ENCODE measurements around the gene EXOC8.
"Not testable (repeated sequence)": the region's sequence is repeated elsewhere in the genome, so short reads cannot be mapped to it uniquely, and the experiment has no call there.

Gene EXOC8

DNA sequence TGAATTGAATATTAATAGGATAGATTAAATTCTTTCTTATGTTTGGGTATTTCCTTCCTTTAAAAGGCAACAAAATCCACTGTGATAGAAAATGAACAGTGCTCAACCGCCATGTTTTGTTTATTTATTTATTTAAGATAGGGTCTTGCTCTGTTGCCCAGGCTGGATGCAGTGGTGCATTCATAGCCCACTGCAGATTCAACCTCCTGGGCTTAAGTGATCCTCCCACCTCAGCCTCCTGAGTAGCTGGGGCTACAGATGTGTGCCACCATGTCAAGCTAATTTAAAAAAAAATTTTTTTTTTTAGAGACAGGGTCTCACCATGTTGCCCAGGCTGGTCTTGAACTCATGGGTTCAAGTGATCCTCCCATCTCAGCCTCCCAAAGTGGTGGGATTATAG lies 11.2 kb upstream of the EXOC8 start:
- not testable (repeated sequence) for DNase-seq

- DNase-seq: no peak
Observed at GRCh38 chr1:231348442-231348841, 10.8 kb upstream of the EXOC8 start.

GRCh38 chr1:231347961-231348360 lies 10.3 kb upstream of the EXOC8 start:
- no peak for DNase-seq

GRCh38 chr1:231340328-231341013 lies 2.8 kb upstream of the EXOC8 start:
- DNase-seq: no peak

DNA sequence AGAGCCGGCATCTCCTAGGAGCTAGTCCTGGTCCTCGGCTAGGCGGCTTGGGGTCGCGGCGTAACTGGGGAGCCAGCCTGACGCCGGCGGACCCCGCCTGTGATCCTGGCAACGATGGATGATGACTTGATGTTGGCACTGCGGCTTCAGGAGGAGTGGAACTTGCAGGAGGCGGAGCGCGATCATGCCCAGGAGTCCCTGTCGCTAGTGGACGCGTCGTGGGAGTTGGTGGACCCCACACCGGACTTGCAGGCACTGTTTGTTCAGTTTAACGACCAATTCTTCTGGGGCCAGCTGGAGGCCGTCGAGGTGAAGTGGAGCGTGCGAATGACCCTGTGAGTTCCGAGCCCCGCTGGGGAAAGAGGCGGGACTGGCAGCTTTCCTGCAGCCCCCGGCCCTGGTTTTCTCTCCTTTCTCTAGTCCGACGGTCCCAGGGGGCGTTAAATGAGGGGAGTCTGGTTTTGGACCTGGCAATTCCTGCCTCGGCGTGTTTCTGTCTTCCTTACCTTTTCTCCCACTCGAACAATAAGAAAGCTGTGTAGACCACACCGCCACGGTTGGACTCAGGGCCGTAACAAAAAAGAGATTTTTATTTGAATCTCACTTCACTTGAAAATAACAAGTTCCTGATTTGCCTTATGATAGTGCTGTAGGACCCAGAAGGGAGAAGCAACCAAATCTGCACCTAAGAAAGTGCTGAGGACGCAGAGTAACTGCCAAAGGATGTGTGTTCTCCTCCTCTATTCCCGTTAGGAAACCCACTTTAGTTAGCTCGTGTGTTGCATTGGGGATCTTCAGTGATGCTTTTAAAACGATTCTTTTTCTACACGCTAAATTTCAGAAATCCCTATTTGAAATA lies 847 bp upstream of the EXOC8 start, which contains the start of gene SPRTN:
TSS of gene SPRTN (plus strand) at position 24 of the 859 bp plus-strand sequence. CDS start at position 115, 91 bp downstream.
- no peak for DNase-seq

DNA sequence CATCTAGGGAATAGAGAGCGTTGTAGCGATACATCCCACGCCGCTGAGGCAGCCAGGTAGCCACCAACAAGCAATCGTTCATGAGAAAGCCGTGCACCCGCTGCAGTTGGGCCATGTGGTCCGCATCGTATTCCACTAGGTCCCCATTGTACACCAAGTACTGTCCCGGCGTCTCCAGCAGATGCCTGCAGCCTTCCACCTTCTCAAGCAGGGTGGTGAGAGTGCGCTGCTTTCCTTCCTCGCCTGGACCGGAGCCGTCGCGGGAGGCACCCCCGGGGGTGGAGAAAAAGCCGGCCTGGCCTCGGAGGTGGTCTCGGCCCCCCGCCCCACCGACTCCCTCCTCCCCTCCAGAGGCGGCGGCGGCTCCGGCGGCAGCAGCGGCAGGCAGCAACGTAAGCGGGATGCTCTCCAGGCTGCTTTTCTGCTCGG lies 595 bp downstream of the EXOC8 start:
- no peak for DNase-seq

DNA sequence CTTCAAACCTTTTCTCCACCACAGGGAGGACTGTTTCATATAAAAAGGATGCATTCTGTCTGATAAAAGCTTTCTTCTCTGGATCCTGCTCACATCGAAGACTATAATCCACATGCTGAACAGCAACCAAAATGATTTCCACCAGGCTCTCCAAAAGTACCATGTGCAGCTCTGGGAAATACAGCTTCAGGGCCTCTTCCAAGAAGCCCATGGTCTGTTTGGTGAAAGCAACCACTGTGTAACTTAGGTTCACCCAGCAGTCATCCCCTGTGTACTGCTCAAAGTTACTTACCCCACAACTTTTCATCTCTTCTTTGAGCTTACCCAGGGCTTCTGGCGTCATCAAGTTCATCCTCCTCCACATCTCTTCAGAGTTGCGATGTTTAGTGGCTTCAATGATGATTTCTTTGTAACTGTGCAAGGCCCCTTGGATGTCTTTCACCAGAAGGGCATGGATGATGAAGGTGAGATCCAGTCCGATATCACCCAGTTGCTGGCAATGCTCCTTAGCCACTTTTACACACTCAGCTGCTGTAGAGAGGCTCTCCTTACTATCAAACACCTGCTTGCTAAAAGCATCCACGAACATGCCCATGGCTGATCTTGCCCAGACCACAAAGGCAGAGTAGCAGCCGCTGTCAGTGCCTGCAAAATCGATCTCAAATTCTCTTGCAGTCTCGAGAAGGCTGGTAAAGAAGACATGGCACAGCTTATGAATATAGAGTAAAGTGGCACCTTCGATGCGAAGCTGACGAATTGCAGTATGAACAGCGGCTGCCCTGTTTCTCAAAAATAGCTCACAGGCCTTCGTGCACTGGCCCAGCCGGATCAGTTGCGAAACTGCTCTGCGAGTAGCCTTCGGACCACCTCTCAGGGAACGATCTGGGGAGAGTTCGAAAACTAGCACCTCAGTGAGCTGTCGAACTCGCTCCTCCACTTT lies 1.7 kb downstream of the EXOC8 start:
- DNase-seq: no peak

- DNase-seq: no peak
Observed at GRCh38 chr1:231334952-231335351, 2.7 kb downstream of the EXOC8 start.

DNA sequence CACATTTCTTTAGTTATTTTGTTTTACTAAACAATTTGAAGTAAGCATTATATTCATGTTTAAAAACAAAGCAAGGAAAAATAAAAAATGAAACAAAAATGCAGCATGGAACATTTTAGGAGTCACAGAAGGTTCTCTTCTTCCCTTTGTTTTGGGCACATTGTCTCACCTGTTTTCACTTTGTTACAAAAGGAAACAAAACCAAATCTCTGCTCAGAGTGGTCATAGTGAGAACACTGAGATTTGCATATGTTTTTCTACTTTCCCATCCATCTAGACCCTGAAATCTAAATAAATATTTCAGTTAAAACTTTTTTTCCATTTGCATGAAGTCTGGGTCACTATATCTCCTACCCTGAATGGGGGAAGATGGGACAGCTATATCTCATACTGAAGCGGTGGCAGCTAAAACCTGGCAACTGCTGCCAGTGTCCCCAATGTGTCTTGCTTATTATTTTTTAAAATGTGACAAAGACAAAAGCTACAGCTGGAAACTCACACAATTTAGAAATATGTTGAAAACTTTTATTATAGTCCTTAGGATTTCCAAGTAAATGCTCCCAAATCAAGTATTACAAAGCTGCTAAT lies 3.5 kb downstream of the EXOC8 start:
- DNase-seq: no peak

DNA sequence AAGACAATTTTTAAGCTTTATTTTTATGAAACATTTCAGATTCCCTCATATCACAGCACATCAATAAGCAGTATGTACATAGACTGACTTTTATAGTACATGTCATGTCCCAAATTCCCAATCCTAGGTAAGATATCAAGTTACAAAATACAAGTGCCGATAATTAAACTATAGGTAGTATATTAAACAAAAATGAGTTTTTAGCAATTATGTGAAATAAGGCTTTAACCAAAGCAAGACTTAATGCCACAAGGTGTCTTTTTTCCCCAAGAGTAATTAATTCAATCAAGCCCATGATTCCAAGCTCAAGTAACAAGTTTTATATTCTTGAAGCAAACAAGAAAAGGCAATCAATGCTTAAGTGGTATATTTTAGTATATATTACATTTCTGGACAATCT lies 4.9 kb downstream of the EXOC8 start:
- DNase-seq: no peak

DNA sequence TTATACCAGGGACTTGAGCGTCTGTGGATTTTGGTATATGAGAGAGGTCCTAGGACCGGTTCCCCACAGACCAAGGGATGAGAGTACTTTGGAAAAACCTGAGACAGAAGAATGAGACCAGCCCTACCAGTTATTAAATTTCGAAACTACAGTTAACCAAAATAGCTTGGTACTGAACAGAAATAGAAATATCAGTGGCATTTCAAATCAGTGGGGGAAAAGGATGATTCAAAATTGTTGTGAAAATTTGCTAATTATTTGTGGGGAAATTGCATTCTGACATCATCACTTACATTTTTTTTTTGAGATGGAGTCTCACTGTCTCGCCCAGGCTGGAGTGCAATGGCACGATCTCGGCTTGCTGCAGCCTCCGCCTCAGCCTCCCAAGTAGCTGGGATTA lies 8.2 kb downstream of the EXOC8 start:
- no peak for DNase-seq

DNA sequence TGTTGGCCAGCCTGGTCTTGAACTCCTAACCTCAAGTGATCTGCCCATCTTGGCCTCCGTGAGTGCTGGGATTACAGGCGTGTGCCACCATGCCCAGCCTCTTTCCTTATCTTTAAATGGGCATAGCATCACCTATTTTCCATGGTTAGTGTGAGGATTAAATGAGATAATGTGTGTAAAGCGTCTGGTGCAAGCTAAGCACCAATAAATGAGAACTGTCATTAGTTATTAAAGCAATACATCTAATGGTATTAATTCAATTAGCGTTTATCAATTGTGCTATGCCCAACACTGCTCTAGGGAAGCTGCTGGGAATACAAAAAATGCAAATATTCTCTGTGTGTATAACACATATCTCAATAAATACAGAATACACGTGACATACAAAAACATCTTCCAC lies 10.0 kb downstream of the EXOC8 start:
- no peak for DNase-seq

DNA sequence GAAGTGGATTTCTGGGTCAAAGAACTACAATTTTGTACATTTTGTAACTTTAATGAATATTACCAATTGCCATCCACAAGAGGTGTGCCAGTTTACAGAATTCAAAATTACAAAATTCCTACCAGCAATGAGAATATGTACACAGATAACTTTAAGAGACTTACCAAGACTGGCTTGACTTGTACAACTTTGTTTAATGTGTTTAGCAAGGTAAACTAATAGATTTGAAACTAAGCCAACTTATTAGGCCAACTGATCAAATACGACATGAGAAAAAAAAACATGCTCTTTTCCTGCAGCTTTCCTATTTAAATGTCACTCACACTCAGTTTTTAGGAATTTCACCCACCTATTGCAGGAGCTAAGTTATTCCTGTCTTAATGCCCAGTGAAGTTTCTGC lies 11.4 kb downstream of the EXOC8 start:
- DNase-seq: no peak

DNA sequence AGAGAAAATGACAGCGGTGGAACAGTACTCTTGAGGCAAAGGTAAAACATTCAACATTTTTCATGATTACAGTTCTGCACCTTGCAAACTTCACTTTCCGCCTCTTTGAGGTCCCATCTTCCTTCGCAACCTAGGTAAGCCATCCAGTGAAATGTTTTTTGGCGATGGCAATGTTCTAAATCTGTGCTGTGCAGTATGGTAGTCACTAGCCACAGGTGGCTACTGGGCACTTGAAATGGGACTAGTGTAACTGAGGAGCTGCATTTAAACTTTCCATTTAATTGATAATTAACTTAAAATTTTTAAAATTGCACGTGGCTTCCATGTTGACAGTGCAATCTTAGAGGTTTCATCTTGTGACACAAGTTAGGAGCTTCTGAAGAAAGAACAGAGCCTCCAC lies 13.0 kb downstream of the EXOC8 start:
- DNase-seq: no peak

DNA sequence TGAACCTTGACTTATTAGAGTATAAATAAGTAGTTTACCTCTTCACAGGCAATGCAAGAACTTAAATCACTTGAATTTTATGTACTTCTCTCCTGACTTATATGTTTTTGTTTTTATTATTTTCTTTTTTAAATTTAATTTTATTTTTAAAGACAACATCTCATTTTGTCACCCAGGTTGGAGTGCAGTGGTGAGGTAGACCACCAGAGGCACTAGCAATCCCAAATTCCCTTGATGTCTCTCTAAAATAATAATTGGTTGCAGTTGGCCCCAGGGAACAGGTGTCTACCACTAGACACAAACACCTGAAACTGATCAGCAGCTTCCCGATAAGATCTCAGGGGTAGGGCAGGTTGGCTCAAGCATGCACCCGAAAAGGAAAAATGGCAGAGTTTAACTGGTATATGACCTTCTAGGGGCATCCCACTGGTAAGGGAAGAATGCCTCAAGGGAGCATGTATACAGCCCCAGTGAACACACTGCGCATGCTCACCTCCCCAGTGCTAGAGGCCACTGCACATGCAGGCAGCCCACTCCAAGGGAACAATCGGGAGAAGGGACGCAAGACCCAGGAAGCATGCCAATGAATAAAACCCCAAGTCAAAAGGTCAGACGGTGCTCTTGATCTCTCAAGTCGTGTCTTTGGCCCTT lies 14.6 kb downstream of the EXOC8 start:
- no peak for DNase-seq

DNA sequence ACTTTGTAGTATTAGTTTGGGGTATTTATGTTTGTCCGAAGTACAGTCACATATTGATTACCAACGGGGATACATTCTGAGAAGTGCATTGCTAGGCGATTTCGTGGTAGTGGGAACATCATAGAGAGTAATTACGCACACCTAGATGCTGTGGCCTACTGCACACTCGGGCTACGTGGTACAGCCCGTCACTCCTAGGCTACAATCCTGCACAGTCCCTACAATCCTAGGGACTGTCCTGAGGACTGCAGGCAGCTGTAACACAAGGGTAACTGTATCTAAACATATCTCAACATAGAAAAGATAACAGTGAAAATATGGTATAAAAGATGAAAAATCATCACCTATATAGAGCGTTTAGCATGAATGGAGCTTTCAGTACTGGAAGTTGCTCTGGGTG lies 18.6 kb downstream of the EXOC8 start:
- DNase-seq: no peak

DNA sequence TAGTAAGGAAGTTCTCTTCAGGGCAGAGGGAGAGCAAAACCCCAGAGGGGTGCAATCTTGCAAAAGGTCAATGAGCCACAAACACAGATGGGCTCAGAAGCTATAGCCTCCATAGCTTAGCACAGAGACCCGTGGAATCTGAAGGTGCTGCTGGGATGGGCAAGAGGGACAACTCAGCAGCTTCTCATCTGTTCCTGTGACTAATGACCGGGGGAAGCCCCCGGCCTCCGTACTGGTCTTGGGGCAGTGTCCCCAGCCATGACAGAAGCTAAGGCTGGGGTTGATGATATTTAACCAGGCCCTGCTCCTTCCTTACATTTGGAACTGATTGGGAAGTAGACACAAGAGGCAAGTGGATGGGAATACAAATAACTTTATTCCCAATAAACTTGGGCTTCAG lies 19.1 kb downstream of the EXOC8 start:
- DNase-seq: no peak

DNA sequence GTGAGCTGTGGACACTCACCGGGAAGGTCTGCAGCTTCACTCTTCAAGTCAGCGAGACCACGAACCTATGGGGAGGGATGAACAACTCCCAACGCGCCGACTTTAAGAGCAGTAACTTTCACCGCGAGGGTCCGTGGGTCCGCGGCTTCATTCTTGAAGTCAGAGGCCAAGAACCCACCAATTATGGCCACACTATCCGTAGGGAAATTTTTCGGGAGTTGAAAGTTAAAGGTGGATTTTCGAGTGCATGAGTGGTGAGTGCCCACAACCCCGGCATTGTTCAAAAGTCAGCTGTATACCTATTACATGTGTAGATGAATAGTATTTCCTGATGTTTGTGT lies 19.7 kb downstream of the EXOC8 start:
- no peak for DNase-seq

GRCh38 chr1:231317306-231318014 lies 20.2 kb downstream of the EXOC8 start:
- DNase-seq: no peak

DNA sequence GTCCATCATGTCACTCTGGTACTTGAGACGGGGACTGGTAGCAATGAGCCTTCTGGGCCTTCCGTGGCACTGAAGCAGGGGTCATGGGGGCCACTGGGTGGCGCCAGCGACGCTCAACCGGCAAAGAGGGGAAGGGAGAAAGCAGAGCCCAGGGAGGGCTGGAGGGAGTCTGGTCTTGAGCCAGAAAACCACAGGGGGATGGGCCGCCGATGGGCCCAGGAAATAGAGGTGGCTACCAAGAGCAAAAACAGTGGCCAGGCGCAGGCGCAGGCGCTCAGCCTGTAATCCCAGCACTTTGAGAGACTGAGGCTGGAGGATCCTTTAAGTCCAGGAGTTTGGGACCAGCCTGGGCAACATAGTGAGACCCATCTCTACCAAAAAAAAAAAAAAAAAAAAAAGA lies 21.8 kb downstream of the EXOC8 start:
- DNase-seq: peak; percentile 46 to 64

DNA sequence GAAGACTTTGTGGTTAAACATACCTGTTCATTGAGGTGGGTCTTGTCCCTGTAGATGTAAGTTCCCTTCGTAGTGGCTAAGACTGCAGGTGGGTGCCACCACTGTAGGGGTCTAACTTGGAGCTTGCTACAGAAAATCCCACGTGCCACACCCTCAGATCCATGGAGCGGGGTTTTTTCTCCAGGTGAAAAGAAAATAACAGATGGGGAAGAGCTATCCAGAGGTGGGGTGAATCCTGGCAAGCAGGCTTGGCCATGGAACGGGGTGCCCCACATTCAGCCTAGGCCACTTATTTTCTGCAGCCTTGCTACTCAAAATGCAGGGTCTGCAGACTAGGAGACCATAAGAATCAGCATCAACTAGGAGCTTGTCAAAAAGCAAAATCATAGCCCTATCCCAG lies 24.0 kb downstream of the EXOC8 start:
- no peak for DNase-seq

- no peak for DNase-seq
Observed at GRCh38 chr1:231312432-231312788, 25.2 kb downstream of the EXOC8 start.
